GM12892 (cell line): Measurements from ENCODE around the gene ATP8B4.

Source experiments
- POLR2AphosphoS5 ChIP-seq: IDR thresholded peaks from 2 replicates; pipeline ENCODE4 v1.6.1; 2011; ENCODE audit warnings: low read depth, low read length, control low read depth
- TAF1 ChIP-seq: IDR thresholded peaks from 2 replicates; pipeline ENCODE4 v1.6.1; 2011; ENCODE audit warnings: low read depth, mild to moderate bottlenecking, control low read depth, low read length, borderline replicate concordance

DNA sequence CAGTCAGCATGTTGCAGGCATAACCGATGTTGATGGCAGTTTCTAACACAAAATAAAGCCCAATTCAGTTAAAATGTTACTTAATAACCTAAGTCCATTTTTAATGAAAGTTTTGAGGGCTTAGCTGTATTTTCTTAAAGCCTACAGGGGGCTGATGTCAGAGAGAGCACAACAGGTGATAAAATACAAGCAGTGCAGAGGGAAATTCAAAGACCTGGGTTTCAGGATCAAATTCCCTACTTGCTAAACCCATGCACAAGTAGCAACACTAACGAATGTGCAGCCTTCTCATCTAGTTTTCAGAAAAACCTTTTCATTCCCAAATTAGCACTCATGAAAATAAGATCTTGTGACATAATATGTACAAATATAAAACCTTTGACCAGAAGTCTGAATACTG is 202.0 kb downstream of the ATP8B4 start:
- no peak for TF ChIP-seq TAF1
- TF ChIP-seq POLR2AphosphoS5: no peak
